GF-D8 (cell line): ENCODE data around the gene ADGRD2.
A peak's percentile ranks its signal among the peaks of the same experiment; 100 is the strongest.

ENCODE experiments used
- DNase-seq: peaks from one replicate; lab custom pipeline; 2025; lab: John Stamatoyannopoulos, UW

Gene ADGRD2

DNA sequence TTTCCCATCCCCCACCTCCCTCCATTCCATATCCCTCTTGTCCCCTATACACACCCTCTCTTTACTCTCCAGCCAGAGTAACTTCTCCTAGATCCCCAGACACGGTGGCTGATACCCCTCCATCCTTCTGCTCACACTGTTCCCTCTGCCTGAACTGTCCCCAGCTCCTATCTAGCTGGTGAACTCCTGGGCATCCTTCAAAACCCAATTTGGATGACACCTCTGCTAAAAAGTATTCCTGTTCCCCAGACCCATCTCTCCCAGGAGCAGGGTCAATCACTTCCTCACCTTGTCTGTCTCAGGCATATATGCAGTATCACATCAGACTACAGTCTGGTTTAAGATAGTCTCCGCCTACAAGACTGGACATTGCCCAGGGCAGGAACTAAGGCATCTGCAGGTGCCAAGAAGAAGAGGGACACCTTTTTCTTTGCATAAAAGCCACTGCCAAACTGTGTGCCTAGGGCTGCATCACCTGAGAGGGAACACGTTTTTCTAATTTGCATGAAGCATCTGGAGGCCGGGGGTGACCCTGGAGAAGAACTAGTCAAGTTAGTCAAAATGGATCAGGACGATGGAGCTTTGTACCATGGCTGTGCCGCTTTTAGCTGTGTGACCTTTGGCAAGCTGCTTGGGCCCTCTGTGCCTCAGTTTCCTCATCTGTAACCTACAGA lies 29.8 kb downstream of the ADGRD2 start:
- DNase-seq, result no peak

DNA sequence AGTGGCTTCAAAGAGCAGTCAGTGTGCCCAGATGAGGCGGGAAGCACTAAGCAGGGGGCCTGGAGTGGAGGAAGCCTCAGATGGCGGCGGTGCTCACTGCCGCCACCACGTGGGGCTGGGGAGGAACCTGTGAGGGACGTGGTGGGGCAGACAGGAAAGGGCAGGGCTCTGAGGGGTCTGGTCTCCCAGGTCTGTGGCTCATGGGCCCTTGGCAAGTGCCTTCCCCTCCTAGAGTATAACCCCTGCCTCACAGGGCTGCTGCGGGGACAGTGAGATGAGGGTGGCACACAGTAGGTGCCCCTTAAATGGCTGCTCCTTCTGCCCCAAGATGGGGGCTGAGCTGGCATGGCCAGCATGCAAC lies 30.4 kb downstream of the ADGRD2 start:
- DNase-seq, result peak; percentile 28

DNA sequence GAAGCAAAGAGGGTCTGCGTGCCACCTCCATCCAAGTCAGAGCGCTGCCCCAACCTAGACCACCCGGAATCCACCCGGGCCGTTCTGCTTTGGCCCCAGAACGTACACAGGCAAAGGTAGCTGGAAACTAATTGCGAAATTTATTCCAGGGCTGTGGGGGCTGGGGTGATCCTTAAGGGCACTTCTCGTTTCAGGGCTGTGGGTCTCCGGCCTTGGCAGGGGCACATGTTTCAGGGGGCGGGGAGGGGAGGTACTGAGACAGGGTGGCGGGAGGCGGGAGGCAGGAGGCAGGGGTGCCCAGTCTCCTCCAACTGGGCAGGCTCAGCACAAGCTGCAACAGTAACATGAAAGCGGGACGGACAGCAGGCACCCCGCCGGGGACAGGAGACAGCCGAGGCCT lies 30.9 kb downstream of the ADGRD2 start:
- DNase-seq, result no peak

DNA sequence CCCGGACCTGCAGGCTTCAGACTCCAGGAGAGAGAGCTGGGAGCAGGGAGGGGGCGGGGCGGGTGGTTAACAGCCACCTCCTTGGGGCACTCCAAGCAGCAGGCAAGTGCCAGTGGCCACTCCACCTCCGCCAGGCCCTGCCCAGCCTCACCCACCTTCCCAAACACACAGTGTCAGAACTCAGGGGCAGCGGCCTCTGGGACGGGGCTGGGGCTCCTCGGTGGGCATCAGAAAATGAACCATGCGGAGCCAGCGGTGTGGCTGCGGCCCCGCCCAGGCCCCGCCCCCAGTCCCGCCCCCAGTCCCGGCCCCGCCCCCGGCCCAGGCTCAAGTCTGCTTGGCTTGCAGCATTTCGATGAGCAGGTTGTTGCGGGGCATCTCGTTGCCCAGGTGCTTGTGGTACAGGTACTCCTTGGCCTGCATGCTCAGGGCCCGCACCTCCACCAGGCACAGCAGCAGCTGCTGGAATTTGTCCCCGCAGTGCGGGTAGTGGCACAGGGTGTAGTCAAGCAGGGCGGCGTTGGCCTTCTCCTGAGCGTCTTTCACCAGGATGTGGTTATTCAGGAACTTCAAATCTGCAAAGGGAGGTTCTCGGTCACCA lies 32.3 kb downstream of the ADGRD2 start:
- DNase-seq, result no peak

DNA sequence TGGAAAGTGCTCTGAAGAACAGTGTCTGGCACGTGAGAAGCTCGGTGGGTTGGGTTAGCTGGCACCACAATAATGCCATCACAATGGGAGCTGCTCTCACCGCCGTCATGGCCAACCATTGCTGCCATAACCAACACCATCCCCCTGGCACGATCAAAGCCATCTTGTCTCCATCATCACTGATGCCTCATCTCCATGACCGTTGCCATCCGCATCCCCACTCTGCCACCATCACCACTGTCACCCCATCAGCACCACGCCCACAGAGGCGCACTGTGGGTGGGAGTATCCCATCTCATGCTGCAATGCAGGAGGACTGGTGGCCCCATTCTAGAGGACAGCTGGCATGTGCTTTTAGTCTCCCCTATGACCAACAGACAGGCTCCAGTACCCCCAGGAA lies 33.2 kb downstream of the ADGRD2 start:
- DNase-seq, result no peak

DNA sequence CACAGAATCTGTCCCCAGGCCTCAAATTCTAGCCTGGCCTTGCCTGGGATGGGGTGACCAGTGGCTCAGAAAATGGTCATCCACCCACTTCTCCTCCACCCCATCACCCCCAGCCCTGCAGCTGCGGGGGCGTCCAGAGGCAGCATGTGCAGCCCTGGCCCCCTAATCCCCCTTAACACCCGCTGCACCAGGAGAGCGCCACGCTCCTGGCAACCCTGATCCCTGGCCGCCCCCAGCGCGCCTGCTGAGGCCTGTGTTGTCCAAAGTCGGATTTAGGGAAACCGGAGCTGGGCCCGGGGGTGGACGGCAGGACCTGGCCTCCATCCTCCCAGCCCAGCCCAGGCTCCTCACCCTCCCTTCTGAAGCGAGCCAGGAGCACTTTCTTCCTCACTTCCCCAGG lies 35.0 kb downstream of the ADGRD2 start:
- DNase-seq, result no peak

DNA sequence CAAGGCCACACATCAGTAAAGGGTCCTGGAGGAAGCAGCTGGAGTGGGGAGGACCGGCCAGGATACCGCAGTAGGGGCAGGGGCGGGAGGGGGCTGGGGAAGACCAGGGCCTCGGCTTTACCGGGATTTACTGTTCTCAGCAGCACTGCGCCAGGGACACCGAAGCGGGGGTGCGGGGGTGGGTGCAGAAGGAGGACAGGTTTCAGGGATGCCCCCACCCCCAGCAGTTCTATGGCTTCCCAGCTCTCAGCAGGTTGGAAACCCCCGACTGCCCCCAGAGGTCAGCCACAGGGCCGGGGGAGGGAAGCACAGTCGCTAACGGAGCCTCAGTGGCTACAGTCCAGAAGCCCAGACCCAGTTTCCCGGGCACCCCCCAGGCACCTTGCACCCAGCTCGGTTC lies 35.7 kb downstream of the ADGRD2 start:
- DNase-seq, result no peak

DNA sequence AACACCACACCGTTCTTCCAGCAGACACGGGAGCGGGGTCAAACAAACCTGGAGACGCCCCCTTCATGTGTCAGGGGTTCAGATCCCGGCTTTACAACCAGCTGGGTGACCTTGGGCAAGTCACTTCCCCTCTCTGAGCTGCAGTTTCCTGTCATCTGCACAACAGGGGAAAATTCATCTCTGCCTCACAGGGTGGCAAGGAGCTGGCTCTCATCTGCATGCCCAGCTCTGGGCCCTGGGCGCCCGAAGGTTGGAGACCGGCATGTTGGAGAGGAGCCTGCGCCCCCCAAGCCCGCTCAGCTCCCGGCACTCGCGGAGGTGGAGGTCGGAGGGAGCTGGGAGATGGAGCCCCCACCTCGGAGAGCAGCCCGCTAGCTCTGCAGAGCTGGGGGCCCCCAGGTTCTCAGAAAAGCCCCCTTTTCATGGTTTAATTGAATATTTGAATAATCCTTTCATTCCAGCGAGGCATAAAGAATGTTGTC lies 36.6 kb downstream of the ADGRD2 start:
- no peak for DNase-seq

DNA sequence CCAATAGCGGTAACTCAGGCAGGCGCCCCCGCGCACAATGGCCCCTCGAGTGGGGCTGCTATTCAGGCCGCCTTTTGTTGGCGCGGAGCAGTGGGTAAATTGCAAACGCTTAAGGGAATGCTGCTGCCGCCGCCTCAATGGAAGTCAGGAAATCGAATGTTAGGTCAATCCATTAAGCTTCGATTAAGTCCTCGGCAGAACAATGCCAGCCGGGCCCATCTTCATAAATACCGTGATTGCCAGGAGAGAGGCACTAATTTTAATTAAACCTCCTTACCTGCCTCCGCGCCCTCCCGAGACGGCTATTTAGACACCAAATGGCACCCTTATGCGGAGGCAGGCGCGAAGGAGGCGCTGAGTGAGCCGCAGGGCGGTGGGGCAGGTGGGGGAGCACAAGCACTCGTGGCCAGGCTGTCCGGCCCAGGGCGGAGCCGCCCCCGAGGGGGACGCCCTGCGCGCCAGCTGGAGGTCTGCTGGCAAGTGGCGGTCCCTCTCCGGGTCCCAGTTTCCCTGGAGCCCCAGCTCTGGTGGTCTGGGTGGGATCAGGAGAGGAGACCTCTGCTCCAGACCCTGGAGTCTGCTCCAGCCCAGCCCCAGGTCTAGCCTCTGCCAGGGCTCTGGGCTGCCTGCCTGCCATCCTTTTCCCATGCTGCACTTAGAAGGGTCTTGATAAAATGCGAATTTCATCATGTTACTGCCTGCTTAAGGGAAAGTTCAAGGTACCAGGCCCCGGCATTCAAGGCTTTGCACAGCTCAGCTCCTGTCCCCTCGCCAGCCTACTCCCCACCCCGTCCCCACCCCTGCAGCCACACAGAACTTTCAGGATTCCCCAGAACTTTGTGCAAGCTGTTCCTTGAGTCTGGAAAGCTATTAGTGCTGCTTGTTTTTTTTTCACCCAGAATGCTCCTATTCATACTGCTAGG lies 37.3 kb downstream of the ADGRD2 start:
- DNase-seq, result no peak

DNA sequence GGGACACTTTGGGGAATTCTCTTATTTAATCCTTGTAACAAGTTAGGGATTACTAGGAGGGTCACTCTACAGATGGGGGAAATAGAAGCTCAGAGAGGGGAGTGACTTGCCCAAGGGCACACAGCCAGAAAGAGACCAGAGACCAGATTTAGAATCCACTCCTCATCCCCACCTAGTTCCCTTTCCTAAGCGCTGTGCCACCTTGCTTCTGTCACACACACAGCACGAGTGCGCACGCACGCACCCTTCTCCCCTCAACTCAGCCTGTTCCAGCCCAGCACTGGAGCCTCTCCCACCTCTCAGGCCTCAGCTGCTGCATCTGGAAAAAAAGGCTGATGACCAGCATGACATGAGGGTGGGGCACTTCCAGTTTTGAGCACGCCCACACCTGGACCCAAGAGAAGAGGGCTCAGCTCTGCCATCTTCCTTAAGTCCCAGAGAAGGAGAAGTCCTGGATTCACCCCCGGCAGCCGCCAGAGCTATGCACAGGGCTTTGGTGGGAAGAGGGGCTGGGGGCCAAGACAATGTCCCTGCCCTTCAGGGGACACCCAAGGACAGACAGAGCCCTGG lies 38.5 kb downstream of the ADGRD2 start:
- no peak for DNase-seq

DNA sequence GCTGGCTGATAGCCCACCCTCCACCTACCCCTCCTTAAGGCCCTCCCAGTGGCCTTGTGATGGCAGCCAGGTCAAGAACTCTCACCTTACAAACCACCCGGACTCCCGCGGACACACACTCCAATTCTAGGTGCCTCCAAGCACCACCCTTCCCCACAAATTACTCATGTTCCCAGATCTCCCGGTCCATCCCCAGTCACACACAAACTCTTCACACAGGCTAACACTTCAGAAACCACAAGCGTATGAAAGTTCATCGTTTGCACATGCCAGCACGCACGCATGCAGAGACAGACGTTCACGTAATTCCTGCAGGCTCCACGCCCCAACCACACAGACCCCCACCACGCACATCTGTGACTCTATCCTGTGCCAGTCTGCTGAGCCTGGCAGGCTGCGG lies 39.0 kb downstream of the ADGRD2 start:
- no peak for DNase-seq

DNA sequence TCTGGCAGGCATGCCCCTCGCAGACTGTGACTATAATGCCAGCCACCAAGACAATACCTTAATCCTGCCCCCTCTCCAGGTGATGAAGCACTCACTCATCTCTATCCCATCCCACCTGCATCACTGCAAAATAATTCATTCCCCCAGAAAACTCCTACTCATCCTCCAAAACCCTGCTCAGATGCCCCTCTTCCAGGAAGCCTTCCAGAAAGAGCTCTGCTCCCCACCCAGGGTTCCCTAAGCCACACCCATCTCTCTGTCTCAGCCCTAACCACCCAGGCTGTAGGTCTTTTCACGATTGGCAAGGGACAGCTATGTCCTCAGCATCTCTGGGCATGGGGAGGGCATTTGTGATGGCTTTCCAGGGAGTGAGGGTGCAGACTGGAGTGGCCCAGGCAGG lies 39.8 kb downstream of the ADGRD2 start:
- DNase-seq, result no peak

DNA sequence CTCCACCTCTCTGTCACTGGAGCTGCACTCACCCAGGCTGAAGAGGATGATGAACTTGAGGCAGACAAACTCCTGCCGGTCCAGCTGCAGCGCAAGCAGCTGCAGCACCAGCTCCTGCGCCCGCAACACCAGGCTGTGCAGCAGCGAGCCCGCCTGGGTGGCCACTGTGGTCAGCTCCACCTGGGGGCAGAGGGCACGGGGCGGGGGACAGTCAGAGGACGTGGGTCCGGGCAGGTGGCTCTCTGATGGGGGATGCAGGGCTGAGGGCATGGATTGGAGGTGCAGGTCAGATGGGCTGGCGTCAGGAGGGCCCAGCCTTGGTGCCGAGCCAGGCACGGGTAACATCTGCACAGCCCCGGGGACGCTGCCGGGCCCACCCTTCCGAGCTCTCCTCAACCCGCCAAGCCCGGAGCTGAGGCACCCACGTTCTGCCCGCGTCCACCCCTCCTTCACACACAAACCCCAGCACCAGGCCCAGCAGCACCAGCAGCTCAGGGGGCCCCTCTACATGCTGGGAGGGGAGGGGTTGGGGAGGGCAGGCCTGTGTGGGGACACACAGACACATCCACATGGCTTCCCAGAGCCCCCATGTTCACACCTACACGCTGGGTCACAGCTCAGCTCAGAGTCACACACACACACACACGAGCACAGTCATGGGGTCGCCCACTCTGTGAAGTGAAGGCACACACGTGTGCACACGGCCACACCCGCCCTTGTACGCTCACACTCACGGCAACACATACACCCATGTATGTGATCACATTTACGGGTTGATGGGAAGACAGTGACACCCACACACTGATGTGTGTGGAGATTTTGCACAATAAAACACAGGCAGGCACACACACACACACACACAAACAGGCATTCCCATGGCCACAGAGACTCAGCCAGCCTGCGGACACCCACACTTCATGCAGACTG lies 41.1 kb downstream of the ADGRD2 start:
- no peak for DNase-seq

DNA sequence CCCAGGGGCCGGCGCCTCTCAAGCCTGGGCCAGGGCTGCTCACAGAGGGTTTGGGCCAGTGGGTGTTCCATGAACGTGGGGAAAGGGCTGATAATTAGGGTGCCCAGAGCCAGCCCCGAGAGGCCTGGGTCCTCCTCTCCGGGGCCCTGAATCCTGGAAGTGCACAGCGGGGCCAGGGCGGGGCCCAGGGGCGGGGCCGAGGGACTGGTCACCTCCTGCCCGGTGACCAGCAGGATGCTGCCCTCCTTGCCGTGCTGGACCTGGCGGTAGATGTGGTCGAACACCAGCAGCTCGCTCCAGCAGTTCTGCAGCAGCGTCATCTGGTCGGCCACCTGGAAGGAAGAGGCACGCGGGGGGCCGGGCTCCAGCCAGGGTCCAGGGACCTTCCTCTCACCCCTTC lies 42.6 kb downstream of the ADGRD2 start:
- DNase-seq, result no peak

DNA sequence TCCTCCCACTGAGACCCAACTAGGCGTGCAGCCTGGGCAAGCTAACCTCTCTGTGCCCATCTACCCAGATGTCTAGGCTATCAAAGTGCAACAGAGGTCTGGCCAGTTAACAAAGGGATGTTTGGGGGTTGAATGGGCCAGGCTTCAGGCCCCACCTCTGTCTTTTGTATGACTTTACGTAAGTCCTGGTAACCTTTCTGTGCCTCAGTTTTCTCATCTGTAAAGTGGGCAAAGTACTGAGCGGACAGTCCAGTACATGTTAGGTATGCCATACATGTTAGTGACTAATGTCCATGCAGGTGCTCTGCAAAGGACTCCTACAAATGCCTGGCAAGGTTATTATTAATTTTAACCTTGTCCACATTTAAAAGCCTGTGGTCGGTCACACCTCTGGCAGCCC lies 43.0 kb downstream of the ADGRD2 start:
- DNase-seq, result no peak

DNA sequence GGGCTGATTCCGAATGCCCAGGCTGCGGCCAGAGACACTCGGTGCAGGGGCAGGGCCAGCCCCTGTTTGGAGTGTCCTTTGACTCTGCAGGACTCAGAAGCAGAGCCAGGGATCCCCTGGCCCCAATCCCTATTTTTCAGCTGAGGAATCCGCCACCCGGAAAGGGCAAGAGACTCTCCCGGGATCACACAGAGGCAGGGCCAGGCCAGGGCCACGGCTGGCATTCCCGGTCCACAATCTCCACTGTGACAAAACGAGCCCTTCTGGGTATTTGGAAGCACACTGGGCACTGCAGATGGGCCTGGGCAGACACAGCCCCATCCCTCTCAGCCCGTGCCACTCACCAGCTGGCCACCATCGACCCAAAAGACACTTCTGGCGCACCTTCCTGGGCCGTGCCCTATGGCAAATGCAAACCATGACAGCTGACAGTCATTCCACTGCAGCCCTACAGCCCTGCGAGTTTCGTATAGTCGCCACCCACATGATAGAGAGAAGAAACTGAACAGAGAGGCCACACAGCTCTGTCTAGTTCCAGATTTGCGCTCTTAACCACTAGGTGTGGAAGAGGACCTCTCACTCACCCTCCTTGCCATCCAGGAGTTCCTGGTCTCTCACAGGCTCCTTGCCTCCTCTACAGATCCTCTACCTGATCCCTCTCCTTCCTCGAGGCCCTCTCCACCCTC lies 43.7 kb downstream of the ADGRD2 start:
- DNase-seq, result no peak

DNA sequence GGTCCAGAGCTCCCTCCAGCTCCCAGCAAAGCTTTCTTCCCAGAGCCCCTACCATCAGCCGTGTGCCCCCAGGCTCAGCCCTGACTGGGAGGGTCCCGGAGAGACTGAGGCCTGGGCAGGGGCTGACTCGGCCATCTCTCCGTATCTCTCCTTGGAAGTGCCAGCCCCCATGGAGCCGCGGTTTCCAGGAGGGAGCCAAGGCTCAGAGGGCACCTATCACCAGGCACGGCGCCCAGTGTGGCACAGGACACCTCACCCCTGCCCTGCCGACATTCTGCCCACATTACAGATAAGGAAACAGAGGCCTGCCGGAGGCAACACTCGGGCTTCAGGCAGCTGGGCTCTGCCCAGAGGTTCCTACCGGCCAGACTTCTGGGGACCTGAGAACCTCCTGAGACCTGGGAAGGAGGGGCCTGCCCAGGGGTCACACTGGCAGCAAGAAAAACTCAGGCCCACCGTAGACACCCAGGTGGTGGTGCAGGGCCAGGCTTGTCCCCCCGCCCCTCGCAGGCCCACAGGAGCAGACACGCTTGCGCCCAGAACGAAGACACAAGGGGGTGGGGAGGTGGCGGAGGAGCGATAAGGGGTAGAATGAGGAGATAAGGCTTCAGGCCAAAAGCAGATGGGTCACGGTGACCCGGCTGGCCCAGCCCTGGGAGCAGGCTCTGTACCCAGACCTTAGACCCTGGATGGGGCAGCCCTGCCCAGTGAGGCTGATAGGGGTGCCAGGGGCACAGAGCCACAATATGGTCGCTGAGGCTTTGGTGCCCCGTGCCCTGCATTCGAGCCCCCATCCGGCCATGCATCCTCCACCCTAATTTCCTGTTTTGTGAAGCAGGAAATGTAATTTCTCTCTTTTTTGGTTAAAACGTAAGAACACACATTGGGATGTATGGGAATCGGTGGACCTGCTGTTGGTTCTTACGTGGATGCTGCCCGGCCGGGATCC lies 45.1 kb downstream of the ADGRD2 start:
- no peak for DNase-seq

DNA sequence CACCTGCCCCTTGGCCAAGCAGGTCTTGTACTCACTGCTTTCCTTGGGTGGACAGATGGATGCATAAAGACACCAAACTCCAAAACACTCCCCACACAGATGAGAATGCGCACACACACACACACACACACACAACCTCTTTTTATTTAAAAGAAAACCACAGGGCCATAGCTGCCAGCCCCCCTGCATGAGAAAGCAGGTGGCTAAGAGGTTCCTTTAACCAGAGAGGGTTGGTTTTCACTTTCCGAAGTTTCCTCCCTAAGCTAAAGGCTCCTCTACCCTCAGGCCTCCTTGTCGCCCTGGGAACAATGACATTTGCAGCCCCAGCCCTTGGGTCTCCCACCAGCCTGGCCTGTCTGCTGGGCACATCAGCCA lies 45.8 kb downstream of the ADGRD2 start:
- DNase-seq, result no peak

DNA sequence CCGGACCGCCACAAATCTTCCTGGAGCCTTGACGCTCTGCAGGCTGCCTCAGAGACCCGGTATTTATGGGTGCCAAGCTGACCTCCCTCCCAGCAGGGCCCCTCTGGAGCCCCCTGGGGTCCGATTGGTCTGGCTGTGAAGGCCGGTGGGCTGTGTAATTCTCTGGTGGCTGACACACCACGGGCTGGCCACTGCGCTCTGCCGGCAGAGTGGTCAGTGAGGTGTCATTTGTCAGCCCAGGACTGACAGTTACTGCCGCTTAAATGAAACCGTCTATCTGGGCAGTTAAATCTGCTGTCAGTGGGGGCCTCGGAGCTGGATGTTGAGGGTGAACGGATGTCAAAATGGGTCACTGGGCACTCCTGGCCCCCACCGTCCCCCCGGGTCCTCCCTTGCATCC lies 46.2 kb downstream of the ADGRD2 start:
- DNase-seq, result no peak

DNA sequence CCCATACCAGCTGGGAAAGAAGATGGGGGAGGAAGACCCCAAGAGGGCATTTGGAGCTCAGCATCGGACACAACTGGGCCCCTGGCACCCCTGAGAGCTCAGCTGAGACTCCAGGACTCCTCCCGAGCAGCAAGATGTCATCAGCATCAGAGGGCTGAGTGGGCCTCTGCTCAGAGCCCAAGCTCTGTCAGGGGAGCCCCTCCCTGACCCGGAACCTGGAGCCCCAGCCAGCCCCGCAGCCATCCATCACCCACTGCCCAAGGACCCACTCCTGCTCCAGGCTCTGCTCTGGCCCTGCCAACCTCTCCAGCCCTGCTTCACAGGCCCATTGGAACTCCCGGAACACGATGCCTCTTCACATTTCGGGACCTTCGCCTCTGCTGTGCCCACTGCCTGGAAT lies 47.2 kb downstream of the ADGRD2 start:
- DNase-seq, result no peak
